Thyroid gland (tissue), 4 donors: ENCODE data around the gene DYNLT2B.

Experiments
- POLR2A ChIP-seq, 2 donors: fragments of 450-650 bp; IDR thresholded peaks; one replicate each; pipeline ENCODE4 v1.6.1; 2017; ENCODE audit warnings: antibody characterized with exemption in 2 of 2, mild to moderate bottlenecking in 2 of 2, moderate library complexity in 1 of 2
- TF ChIP-seq, protein P1 (sequence below), 6 experiments: fragments of 200-600 bp in 3 of 6; fragments of 450-650 bp in 3 of 6; sonication (generic) in 3 of 6; IDR thresholded peaks; one replicate each; pipeline ENCODE4 v1.5.1; 2016 to 2019; ENCODE audit warnings: antibody characterized with exemption in 6 of 6, mild to moderate bottlenecking in 2 of 6, inconsistent platforms in 1 of 6, moderate library complexity in 1 of 6

DNA sequence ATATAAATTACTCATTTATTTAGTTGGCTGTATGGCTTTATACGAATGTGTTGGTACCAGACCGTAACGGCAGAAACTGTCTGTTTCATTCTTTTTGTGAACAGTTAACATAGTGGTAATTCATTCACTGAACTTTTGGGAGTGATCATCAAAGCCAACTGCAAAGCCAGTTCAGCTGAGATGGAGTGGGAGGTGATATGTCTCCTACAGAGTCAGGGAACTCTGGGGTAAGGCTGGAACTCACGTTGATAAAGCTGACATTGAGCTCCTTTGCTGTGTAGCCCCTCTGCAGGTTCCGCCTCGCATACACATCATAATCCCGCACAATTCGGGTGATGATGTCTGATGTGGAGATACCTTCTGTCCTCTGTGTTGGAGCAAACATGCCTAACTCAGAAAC, 76.3 kb downstream of the DYNLT2B start:
- no peak for TF ChIP-seq POLR2A (IDR thresholded peaks at IDR 0.05)
- TF ChIP-seq, protein P1, sequence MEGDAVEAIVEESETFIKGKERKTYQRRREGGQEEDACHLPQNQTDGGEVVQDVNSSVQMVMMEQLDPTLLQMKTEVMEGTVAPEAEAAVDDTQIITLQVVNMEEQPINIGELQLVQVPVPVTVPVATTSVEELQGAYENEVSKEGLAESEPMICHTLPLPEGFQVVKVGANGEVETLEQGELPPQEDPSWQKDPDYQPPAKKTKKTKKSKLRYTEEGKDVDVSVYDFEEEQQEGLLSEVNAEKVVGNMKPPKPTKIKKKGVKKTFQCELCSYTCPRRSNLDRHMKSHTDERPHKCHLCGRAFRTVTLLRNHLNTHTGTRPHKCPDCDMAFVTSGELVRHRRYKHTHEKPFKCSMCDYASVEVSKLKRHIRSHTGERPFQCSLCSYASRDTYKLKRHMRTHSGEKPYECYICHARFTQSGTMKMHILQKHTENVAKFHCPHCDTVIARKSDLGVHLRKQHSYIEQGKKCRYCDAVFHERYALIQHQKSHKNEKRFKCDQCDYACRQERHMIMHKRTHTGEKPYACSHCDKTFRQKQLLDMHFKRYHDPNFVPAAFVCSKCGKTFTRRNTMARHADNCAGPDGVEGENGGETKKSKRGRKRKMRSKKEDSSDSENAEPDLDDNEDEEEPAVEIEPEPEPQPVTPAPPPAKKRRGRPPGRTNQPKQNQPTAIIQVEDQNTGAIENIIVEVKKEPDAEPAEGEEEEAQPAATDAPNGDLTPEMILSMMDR (IDR thresholded peaks at IDR 0.05), result no peak
